Aorta (tissue), 5 donors: ENCODE data around the gene ADCY5. TPM values are rescaled to one million over a fixed set of nuclear protein-coding genes. Genes with fewer than 3 reads are reported as not detected.

Source experiments
- ATAC-seq: fragments of 200-7000 bp; cut with Tn5 transposase; one replicate; pipeline ENCODE4 v1.9.1; 2022; ENCODE audit warnings: moderate library complexity; ENCODE audit not compliant: low FRiP score
- DNase-seq, 2 donors: peaks; one replicate each; pipeline ENCODE4 v3.0.0-alpha.2; 2020
- H3K27ac ChIP-seq, 2 donors: one replicate each; pipeline ENCODE4 v1.5.1; 2013; ENCODE audit warnings: low read length in 2 of 2, mild to moderate bottlenecking in 2 of 2, moderate library complexity in 2 of 2, control low read depth in 1 of 2, inconsistent platforms in 1 of 2, low read depth in 1 of 2
- H3K27me3 ChIP-seq, 2 donors: one replicate each; pipeline ENCODE4 v1.6.1; 2013; ENCODE audit warnings: control low read depth in 1 of 2, low read length in 1 of 2, mild to moderate bottlenecking in 1 of 2, moderate library complexity in 1 of 2; ENCODE audit not compliant: insufficient read depth in 2 of 2, control insufficient read depth in 1 of 2
- H3K36me3 ChIP-seq, 2 donors: one replicate each; pipeline ENCODE4 v1.6.1; 2013; ENCODE audit warnings: control low read depth in 1 of 2, low read length in 1 of 2, mild to moderate bottlenecking in 1 of 2; ENCODE audit not compliant: insufficient read depth in 2 of 2, control insufficient read depth in 1 of 2
- H3K4me1 ChIP-seq, 2 donors: one replicate each; pipeline ENCODE4 v1.6.1; 2013; ENCODE audit warnings: low read length in 2 of 2, control low read depth in 1 of 2, mild to moderate bottlenecking in 1 of 2, moderate library complexity in 1 of 2; ENCODE audit not compliant: insufficient read depth in 2 of 2, control insufficient read depth in 1 of 2
- H3K4me3 ChIP-seq, 2 donors: one replicate each; pipeline ENCODE4 v1.5.1; 2013; ENCODE audit warnings: low read length in 2 of 2, control low read depth in 1 of 2, mild to moderate bottlenecking in 1 of 2
- H3K9me3 ChIP-seq: one replicate; pipeline ENCODE4 v1.6.1; 2013; ENCODE audit warnings: mild to moderate bottlenecking, low read length; ENCODE audit not compliant: control insufficient read depth
- WGBS, 2 donors: extraction: QIAGEN DNeasy Blood & Tissue Kit; methylation state at CpG; one replicate each; pipeline ENCODE4 v1.1.7; 2013; 5-methylcytosine and 5-hydroxymethylcytosine counted together
- intact Hi-C, 2 donors: fragments of 100-400 bp; cut with DNase I; formaldehyde crosslinking; loops; one replicate each; pipeline versions ENCODE4 v1.14.2 to v1.15.0; 2022
- polyA plus RNA-seq, 2 donors: library from polyadenylated mRNA; stranded (reverse); fragments of 200-250 nt; gene quantifications; one replicate each; pipeline ENCODE4 v1.2.3, GENCODE V29; 2013
- total RNA-seq, 2 donors: library from RNA; stranded (reverse); fragmentation: NEBNext Ultra II Directional; extraction: Animal tissue kit (Norgen Biotek cat#: 25700); gene quantifications; one replicate each; pipeline ENCODE4 v1.2.1, GENCODE V29; 2021
- donor health status: healthy with polysubstance abuse.
- donor health status: Bipolar disorder and iron deficiency.
- donor health status: DM: no; HTN: no; CAD: no.
- donor health status: DM: no; HTN: no; CAD: no.
- donor health status: DM: yes; HTN: yes; CAD: no.

The ADCY5 gene
- total and polyA plus RNA-seq, 4 donors, result 6.6 to 72.7 (median 40.9) TPM

GRCh38 chr3:123429362-123430125, 19.3 kb downstream of the ADCY5 start:
- Histone ChIP-seq H3K27me3 (no peaks in the 10 kb centered on the region), H3K36me3 (no peaks in the 10 kb centered on the region), H3K9me3 (no peaks in the 10 kb centered on the region), H3K27ac (peak overlapping the region in 1 of 2 donors; percentile 11), H3K4me1 (peaks cover 3 to 4% of the 10 kb centered on the region in 2 donors), H3K4me3 (no peak overlapping the region)
- 79% methylated on average over 10 of the region's 10 CpGs for WGBS, 2 donors
- DNase-seq, result no peak
- intact Hi-C loops, result loop anchor here in 1 of 2 donors (10.0 kb wide), 1 partner anchor 75 kb away; no protein-coding TSS in a partner anchor
- ATAC-seq, result no peak

- 21 to 28% methylated on average over 8 of the region's 8 CpGs for WGBS, 2 donors
- H3K27ac ChIP-seq, result peak overlapping the region; percentile 2 to 94
- no peak overlapping the region for H3K4me3 ChIP-seq
- peak in 1 of 2 donors; percentile 65 for DNase-seq
- peak; percentile 40 for ATAC-seq
- intact Hi-C loops, result loop anchor here in 1 of 2 donors (10.0 kb wide), 1 partner anchor 70 kb away; no protein-coding TSS in a partner anchor
- H3K4me1 ChIP-seq, result peaks cover 4 to 7% of the 10 kb centered on the region in 2 donors
- no peaks in the 10 kb centered on the region for H3K36me3 ChIP-seq
- no peaks in the 10 kb centered on the region for H3K27me3 ChIP-seq
- H3K9me3 ChIP-seq, result no peaks in the 10 kb centered on the region
Observed at GRCh38 chr3:123424999-123425712, 23.7 kb downstream of the ADCY5 start.

- DNase-seq (peak; percentile 68 to 85), ATAC-seq (peak; percentile 66)
- Histone ChIP-seq H3K4me3 (no peak overlapping the region), H3K4me1 (peaks cover 4 to 7% of the 10 kb centered on the region in 2 donors), H3K9me3 (no peaks in the 10 kb centered on the region), H3K27me3 (no peaks in the 10 kb centered on the region), H3K27ac (peak overlapping the region; percentile 20 to 94), H3K36me3 (no peaks in the 10 kb centered on the region)
- intact Hi-C loops, result loop anchor here in 1 of 2 donors (10.0 kb wide), 1 partner anchor 70 kb away; no protein-coding TSS in a partner anchor
- 2 to 6% methylated on average over 13 of the region's 13 CpGs for WGBS, 2 donors
Observed at GRCh38 chr3:123424321-123424998, 24.4 kb downstream of the ADCY5 start.

GRCh38 chr3:123423806-123424205, 25.1 kb downstream of the ADCY5 start:
- Histone ChIP-seq H3K27me3 (no peaks in the 10 kb centered on the region), H3K36me3 (no peaks in the 10 kb centered on the region), H3K4me1 (peaks cover 4 to 13% of the 10 kb centered on the region in 2 donors), H3K9me3 (no peaks in the 10 kb centered on the region), H3K4me3 (no peak overlapping the region), H3K27ac (peak overlapping the region; percentile 20 to 80)
- WGBS, 2 donors, result 53% methylated on average over 7 of the region's 7 CpGs
- peak in 1 of 2 donors; percentile 33 for DNase-seq
- ATAC-seq, result no peak
- intact Hi-C loops, result loop anchor here in 1 of 2 donors (10.0 kb wide), 1 partner anchor 69 kb away; no protein-coding TSS in a partner anchor

GRCh38 chr3:123423031-123423430, 25.9 kb downstream of the ADCY5 start:
- peaks cover 4 to 14% of the 10 kb centered on the region in 2 donors for H3K4me1 ChIP-seq
- H3K27ac ChIP-seq, result peak overlapping the region; percentile 7 to 80
- no peaks in the 10 kb centered on the region for H3K9me3 ChIP-seq
- H3K36me3 ChIP-seq, result no peaks in the 10 kb centered on the region
- H3K4me3 ChIP-seq, result no peak overlapping the region
- peak; percentile 80 to 89 for DNase-seq
- WGBS, 2 donors, result 9 to 11% methylated on average over 12 of the region's 12 CpGs
- ATAC-seq, result peak; percentile 20
- intact Hi-C loops, result loop anchor here in 1 of 2 donors (10.0 kb wide), 1 partner anchor 68 kb away; no protein-coding TSS in a partner anchor
- no peaks in the 10 kb centered on the region for H3K27me3 ChIP-seq

GRCh38 chr3:123422457-123422856, 26.4 kb downstream of the ADCY5 start:
- H3K4me3 ChIP-seq, result no peak overlapping the region
- intact Hi-C loops, result loop anchor here in 1 of 2 donors (10.0 kb wide), 1 partner anchor 68 kb away; no protein-coding TSS in a partner anchor
- H3K27ac ChIP-seq, result peak overlapping the region; percentile 7 to 80
- no peaks in the 10 kb centered on the region for H3K36me3 ChIP-seq
- ATAC-seq (no peak), DNase-seq (peak in 1 of 2 donors; percentile 23)
- peaks cover 4 to 14% of the 10 kb centered on the region in 2 donors for H3K4me1 ChIP-seq
- no peaks in the 10 kb centered on the region for H3K27me3 ChIP-seq
- no peaks in the 10 kb centered on the region for H3K9me3 ChIP-seq
- WGBS, 2 donors, result 88 to 92% methylated on average over 5 of the region's 5 CpGs

- H3K36me3 ChIP-seq, result no peaks in the 10 kb centered on the region
- H3K27me3 ChIP-seq, result no peaks in the 10 kb centered on the region
- H3K27ac ChIP-seq, result peak overlapping the region; percentile 7 to 80
- DNase-seq, result peak; percentile 51 to 88
- intact Hi-C loops, result loop anchor here in 1 of 2 donors (10.0 kb wide), 1 partner anchor 67 kb away; no protein-coding TSS in a partner anchor
- no peaks in the 10 kb centered on the region for H3K9me3 ChIP-seq
- H3K4me1 ChIP-seq, result peaks cover 3 to 14% of the 10 kb centered on the region in 2 donors
- ATAC-seq, result no peak
- H3K4me3 ChIP-seq, result no peak overlapping the region
- WGBS, 2 donors, result 20 to 21% methylated on average over 6 of the region's 6 CpGs
Observed at GRCh38 chr3:123421353-123422174, 27.3 kb downstream of the ADCY5 start.
